HEK293 (cell line): ENCODE data around the gene FCN1.

Source experiments
- CTCF ChIA-PET: fragments of 350-600 bp; formaldehyde crosslinking; extraction: SDS; loops from one replicate; lab custom pipeline; 2021; ENCODE audit warnings: antibody characterized with exemption; lab: Yijun Ruan, JAX
- POLR2A ChIA-PET: fragments of 300-600 bp; formaldehyde crosslinking; extraction: SDS; loops from one replicate; lab custom pipeline; 2020; ENCODE audit warnings: antibody characterized with exemption, inconsistent platforms; lab: Yijun Ruan, JAX
- H3K27ac ChIP-seq: fragments of 200-500 bp; sonication (Bioruptor generic); 2 replicates; pipeline ENCODE4 v1.5.1; 2014; ENCODE audit warnings: low read depth, low read length, control low read depth, inconsistent platforms; ENCODE audit errors: extremely low read depth
- H3K36me3 ChIP-seq, 2 experiments: fragments of 200-500 bp in 1 of 2; sonication (Bioruptor generic) in 1 of 2; 1 replicate in 1 of 2; 2 replicates in 1 of 2; pipeline ENCODE4 v1.5.1; 2014 to 2017; ENCODE audit warnings: inconsistent platforms in 2 of 2, low read length in 2 of 2; ENCODE audit not compliant: control insufficient read depth in 2 of 2, insufficient read depth in 1 of 2
- H3K4me1 ChIP-seq: fragments of 200-500 bp; sonication (Bioruptor generic); 2 replicates; pipeline ENCODE4 v1.5.1; 2014; ENCODE audit warnings: mild to moderate bottlenecking, low read length, inconsistent platforms; ENCODE audit not compliant: control insufficient read depth, insufficient read depth
- H3K4me3 ChIP-seq: 2 replicates; pipeline ENCODE4 v1.5.1; 2011; ENCODE audit warnings: low read depth, mild to moderate bottlenecking, control low read depth, low read length, moderate library complexity
- H3K9me3 ChIP-seq: fragments of 200-500 bp; sonication (Bioruptor generic); 2 replicates; pipeline ENCODE4 v1.5.1; 2014; ENCODE audit warnings: low read depth, low read length, inconsistent platforms; ENCODE audit not compliant: control insufficient read depth, insufficient read depth
- KLF9 ChIP-seq: fragments of 450-650 bp; formaldehyde crosslinking; IDR thresholded peaks from 2 replicates; pipeline ENCODE4 v1.5.1; 2016; ENCODE audit warnings: missing biosample characterization, missing genetic modification characterization, low read depth
- MYNN ChIP-seq: fragments of 450-650 bp; formaldehyde crosslinking; IDR thresholded peaks from 2 replicates; pipeline ENCODE4 v1.5.1; 2016; ENCODE audit warnings: missing biosample characterization, missing genetic modification characterization, borderline replicate concordance
- OVOL3 ChIP-seq: fragments of 450-650 bp; formaldehyde crosslinking; IDR thresholded peaks from 2 replicates; pipeline ENCODE4 v1.5.1; 2016; ENCODE audit warnings: missing biosample characterization, missing genetic modification characterization
- PRDM1 ChIP-seq: fragments of 450-650 bp; formaldehyde crosslinking; IDR thresholded peaks from 2 replicates; pipeline ENCODE4; 2016; ENCODE audit warnings: missing biosample characterization, missing genetic modification characterization
- PRDM2 ChIP-seq: fragments of 450-650 bp; formaldehyde crosslinking; IDR thresholded peaks from 2 replicates; pipeline ENCODE4 v1.5.1; 2016; ENCODE audit warnings: missing biosample characterization, missing genetic modification characterization, borderline replicate concordance
- YY1 ChIP-seq: fragments of 450-650 bp; formaldehyde crosslinking; IDR thresholded peaks from 2 replicates; pipeline ENCODE4 v1.5.1; 2018; ENCODE audit warnings: missing biosample characterization, missing genetic modification characterization
- ZBTB1 ChIP-seq: fragments of 450-650 bp; formaldehyde crosslinking; IDR thresholded peaks from 2 replicates; pipeline ENCODE4 v1.5.1; 2016; ENCODE audit warnings: missing biosample characterization, missing genetic modification characterization
- ZBTB7A ChIP-seq: fragments of 450-650 bp; formaldehyde crosslinking; IDR thresholded peaks from 2 replicates; pipeline ENCODE4 v1.5.1; 2016; ENCODE audit warnings: low read depth, missing biosample characterization, missing genetic modification characterization
- ZNF155 ChIP-seq: fragments of 450-650 bp; formaldehyde crosslinking; IDR thresholded peaks from 2 replicates; pipeline ENCODE4 v1.5.1; 2016; ENCODE audit warnings: missing biosample characterization, missing genetic modification characterization
- ZNF239 ChIP-seq: fragments of 450-650 bp; formaldehyde crosslinking; IDR thresholded peaks from 2 replicates; pipeline ENCODE4 v1.5.1; 2016; ENCODE audit warnings: missing biosample characterization, missing genetic modification characterization
- ZNF354C ChIP-seq: fragments of 450-650 bp; formaldehyde crosslinking; IDR thresholded peaks from 2 replicates; pipeline ENCODE4 v1.5.1; 2016; ENCODE audit warnings: missing biosample characterization, missing genetic modification characterization, low read depth, borderline replicate concordance
- ZNF623 ChIP-seq: fragments of 450-650 bp; formaldehyde crosslinking; IDR thresholded peaks from 2 replicates; pipeline ENCODE4 v1.5.1; 2016; ENCODE audit warnings: missing biosample characterization, missing genetic modification characterization
- ZNF629 ChIP-seq: fragments of 450-650 bp; formaldehyde crosslinking; IDR thresholded peaks from 2 replicates; pipeline ENCODE4 v1.5.1; 2017; ENCODE audit warnings: missing biosample characterization, missing genetic modification characterization
- ZNF704 ChIP-seq: fragments of 450-650 bp; formaldehyde crosslinking; IDR thresholded peaks from 2 replicates; pipeline ENCODE4 v1.5.1; 2016; ENCODE audit warnings: missing biosample characterization, missing genetic modification characterization
- TF ChIP-seq, protein P1 (sequence below): fragments of 450-650 bp; formaldehyde crosslinking; IDR thresholded peaks from 2 replicates; pipeline ENCODE4 v1.5.1; 2016; ENCODE audit warnings: missing biosample characterization, missing genetic modification characterization
- TF ChIP-seq, protein P2 (sequence below): sonication (generic); formaldehyde crosslinking; IDR thresholded peaks from 2 replicates; pipeline ENCODE4 v1.8.1; 2022; ENCODE audit warnings: mild to moderate bottlenecking, moderate library complexity, missing genetic modification reagents
- TF ChIP-seq, protein P3 (sequence below): fragments of 450-650 bp; formaldehyde crosslinking; IDR thresholded peaks from 2 replicates; pipeline ENCODE4 v1.5.1; 2017; ENCODE audit warnings: missing biosample characterization, mild to moderate bottlenecking, missing genetic modification characterization, moderate library complexity
- TF ChIP-seq, protein P4 (sequence below): fragments of 450-650 bp; formaldehyde crosslinking; IDR thresholded peaks from 2 replicates; pipeline ENCODE4 v1.5.1; 2016; ENCODE audit warnings: missing biosample characterization, missing genetic modification characterization

The FCN1 gene

GRCh38 chr9:134875371-134875770 is 42.3 kb downstream of the FCN1 start (continued):
- TF ChIP-seq, protein P1, sequence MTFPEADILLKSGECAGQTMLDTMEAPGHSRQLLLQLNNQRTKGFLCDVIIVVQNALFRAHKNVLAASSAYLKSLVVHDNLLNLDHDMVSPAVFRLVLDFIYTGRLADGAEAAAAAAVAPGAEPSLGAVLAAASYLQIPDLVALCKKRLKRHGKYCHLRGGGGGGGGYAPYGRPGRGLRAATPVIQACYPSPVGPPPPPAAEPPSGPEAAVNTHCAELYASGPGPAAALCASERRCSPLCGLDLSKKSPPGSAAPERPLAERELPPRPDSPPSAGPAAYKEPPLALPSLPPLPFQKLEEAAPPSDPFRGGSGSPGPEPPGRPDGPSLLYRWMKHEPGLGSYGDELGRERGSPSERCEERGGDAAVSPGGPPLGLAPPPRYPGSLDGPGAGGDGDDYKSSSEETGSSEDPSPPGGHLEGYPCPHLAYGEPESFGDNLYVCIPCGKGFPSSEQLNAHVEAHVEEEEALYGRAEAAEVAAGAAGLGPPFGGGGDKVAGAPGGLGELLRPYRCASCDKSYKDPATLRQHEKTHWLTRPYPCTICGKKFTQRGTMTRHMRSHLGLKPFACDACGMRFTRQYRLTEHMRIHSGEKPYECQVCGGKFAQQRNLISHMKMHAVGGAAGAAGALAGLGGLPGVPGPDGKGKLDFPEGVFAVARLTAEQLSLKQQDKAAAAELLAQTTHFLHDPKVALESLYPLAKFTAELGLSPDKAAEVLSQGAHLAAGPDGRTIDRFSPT: no peak
- TF ChIP-seq ZBTB7A (tag by site-specific recombination) (no peak), ZNF704 (tag by site-specific recombination) (no peak), ZBTB1 (tag by site-specific recombination) (no peak), ZNF354C (tag by site-specific recombination) (no peak), OVOL3 (tag by site-specific recombination) (no peak), ZNF623 (tag by site-specific recombination) (no peak), ZNF629 (tag by site-specific recombination) (no peak), MYNN (tag by site-specific recombination) (no peak)
- TF ChIP-seq, protein P2, sequence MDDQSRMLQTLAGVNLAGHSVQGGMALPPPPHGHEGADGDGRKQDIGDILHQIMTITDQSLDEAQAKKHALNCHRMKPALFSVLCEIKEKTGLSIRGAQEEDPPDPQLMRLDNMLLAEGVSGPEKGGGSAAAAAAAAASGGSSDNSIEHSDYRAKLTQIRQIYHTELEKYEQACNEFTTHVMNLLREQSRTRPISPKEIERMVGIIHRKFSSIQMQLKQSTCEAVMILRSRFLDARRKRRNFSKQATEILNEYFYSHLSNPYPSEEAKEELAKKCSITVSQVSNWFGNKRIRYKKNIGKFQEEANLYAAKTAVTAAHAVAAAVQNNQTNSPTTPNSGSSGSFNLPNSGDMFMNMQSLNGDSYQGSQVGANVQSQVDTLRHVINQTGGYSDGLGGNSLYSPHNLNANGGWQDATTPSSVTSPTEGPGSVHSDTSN (CRISPR knock-in tag): no peak
- TF ChIP-seq, protein P3, sequence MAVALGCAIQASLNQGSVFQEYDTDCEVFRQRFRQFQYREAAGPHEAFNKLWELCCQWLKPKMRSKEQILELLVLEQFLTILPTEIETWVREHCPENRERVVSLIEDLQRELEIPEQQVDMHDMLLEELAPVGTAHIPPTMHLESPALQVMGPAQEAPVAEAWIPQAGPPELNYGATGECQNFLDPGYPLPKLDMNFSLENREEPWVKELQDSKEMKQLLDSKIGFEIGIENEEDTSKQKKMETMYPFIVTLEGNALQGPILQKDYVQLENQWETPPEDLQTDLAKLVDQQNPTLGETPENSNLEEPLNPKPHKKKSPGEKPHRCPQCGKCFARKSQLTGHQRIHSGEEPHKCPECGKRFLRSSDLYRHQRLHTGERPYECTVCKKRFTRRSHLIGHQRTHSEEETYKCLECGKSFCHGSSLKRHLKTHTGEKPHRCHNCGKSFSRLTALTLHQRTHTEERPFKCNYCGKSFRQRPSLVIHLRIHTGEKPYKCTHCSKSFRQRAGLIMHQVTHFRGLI: no peak

- Histone ChIP-seq H3K4me1 (no peaks in the 10 kb centered on the region), H3K36me3 (no peaks in the 10 kb centered on the region), H3K4me3 (no peak overlapping the region), H3K9me3 (no peaks in the 10 kb centered on the region), H3K27ac (no peak overlapping the region)
- CTCF ChIA-PET: interaction anchor here (0.7 kb wide), 1 partner anchor 122 kb away, joined by 3 read pairs; no protein-coding TSS in a partner anchor
- POLR2A ChIA-PET: no interaction called here
- TF ChIP-seq ZNF239 (tag by site-specific recombination) (no peak), PRDM1 (no peak), ZNF155 (no peak), YY1 (tag by site-specific recombination) (no peak), PRDM2 (tag by site-specific recombination) (no peak), KLF9 (tag by site-specific recombination) (no peak)
- TF ChIP-seq, protein P4, sequence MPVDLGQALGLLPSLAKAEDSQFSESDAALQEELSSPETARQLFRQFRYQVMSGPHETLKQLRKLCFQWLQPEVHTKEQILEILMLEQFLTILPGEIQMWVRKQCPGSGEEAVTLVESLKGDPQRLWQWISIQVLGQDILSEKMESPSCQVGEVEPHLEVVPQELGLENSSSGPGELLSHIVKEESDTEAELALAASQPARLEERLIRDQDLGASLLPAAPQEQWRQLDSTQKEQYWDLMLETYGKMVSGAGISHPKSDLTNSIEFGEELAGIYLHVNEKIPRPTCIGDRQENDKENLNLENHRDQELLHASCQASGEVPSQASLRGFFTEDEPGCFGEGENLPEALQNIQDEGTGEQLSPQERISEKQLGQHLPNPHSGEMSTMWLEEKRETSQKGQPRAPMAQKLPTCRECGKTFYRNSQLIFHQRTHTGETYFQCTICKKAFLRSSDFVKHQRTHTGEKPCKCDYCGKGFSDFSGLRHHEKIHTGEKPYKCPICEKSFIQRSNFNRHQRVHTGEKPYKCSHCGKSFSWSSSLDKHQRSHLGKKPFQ: no peak
These were observed 45.1 kb downstream of the FCN1 start for GRCh38 chr9:134872482-134873231.
